Calu3 (cell line): ENCODE results near the gene CARMIL1. TPM values are rescaled to one million over a fixed set of nuclear protein-coding genes. Genes with fewer than 3 reads are reported as not detected.

ENCODE experiments used
- BruUV-seq: library from RNA; stranded (reverse); fragments of 400-500 nt; replicated peaks from 2 replicates; lab custom pipeline; 2021; lab: Mats Ljungman, UMichigan
- CTCF ChIA-PET: fragments of 300-600 bp; sonication (Branson Sonifier 250); formaldehyde crosslinking; loops from one replicate; lab custom pipeline; 2022; ENCODE audit warnings: antibody characterized with exemption; lab: Charles Lee
- DNase-seq: peaks from one replicate; pipeline ENCODE4 v3.0.0; 2022
- H3K27ac Mint-ChIP-seq: one replicate; pipeline ENCODE4 v1.8.0; 2022; ENCODE audit warnings: mixed read lengths; ENCODE audit not compliant: unreplicated experiment
- H3K27me3 Mint-ChIP-seq: one replicate; pipeline ENCODE4 v1.8.0; 2022; ENCODE audit warnings: mixed read lengths; ENCODE audit not compliant: unreplicated experiment
- H3K36me3 Mint-ChIP-seq: one replicate; pipeline ENCODE4 v1.8.0; 2022; ENCODE audit warnings: mild to moderate bottlenecking, moderate library complexity, mixed read lengths; ENCODE audit not compliant: insufficient read depth, unreplicated experiment
- H3K4me1 Mint-ChIP-seq: one replicate; pipeline ENCODE4 v1.8.0; 2022; ENCODE audit warnings: mild to moderate bottlenecking, low read depth, mixed read lengths; ENCODE audit not compliant: unreplicated experiment
- H3K4me3 Mint-ChIP-seq: one replicate; pipeline ENCODE4 v1.8.0; 2022; ENCODE audit warnings: mild to moderate bottlenecking, low read depth, moderate library complexity, mixed read lengths; ENCODE audit not compliant: unreplicated experiment
- H3K9me3 Mint-ChIP-seq: one replicate; pipeline ENCODE4 v1.8.0; 2022; ENCODE audit warnings: low read depth, mixed read lengths; ENCODE audit not compliant: unreplicated experiment
- intact Hi-C: fragments of 100-400 bp; cut with micrococcal nuclease; formaldehyde crosslinking; loops from one replicate; pipeline ENCODE4 v1.10.0; 2022; ENCODE audit not compliant: unreplicated experiment
- total RNA-seq: library from RNA; stranded (reverse); gene quantifications from 2 replicates; pipeline ENCODE4 v1.2.3, GENCODE V29; 2022
- TF ChIP-seq, protein P1 (sequence below): fragments of 200-600 bp; IDR thresholded peaks from one replicate; pipeline ENCODE4 v1.8.0; 2022; ENCODE audit warnings: antibody characterized with exemption; ENCODE audit not compliant: unreplicated experiment

The CARMIL1 gene
- total RNA-seq, 1 experiment from 2014 or later, result 92.4 TPM

DNA sequence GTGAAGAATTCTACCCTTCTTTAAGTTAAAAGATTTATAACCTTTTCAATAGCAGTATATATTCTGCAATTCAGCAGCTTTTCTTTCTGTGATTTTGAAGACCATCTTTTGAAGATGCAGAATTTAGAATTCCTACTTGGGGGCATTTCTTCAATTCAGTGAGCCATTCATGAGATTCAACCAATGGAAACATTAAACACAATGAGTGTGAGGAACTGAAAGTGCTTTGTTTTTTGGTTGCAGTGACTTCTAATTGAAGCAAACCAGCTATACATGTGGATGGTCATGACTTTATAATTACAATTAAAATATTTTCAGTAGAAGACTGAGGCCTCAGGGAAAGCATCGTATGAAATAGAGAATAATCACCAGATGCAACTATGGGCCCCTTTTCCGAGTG, 108.3 kb downstream of the CARMIL1 start:
- no TSS peak for BruUV-seq
- intact Hi-C loops, result no loop called here
- TF ChIP-seq, protein P1, sequence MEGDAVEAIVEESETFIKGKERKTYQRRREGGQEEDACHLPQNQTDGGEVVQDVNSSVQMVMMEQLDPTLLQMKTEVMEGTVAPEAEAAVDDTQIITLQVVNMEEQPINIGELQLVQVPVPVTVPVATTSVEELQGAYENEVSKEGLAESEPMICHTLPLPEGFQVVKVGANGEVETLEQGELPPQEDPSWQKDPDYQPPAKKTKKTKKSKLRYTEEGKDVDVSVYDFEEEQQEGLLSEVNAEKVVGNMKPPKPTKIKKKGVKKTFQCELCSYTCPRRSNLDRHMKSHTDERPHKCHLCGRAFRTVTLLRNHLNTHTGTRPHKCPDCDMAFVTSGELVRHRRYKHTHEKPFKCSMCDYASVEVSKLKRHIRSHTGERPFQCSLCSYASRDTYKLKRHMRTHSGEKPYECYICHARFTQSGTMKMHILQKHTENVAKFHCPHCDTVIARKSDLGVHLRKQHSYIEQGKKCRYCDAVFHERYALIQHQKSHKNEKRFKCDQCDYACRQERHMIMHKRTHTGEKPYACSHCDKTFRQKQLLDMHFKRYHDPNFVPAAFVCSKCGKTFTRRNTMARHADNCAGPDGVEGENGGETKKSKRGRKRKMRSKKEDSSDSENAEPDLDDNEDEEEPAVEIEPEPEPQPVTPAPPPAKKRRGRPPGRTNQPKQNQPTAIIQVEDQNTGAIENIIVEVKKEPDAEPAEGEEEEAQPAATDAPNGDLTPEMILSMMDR, result no peak
- Mint-ChIP-seq H3K36me3 (no peaks in the 10 kb centered on the region), H3K4me3 (no peak overlapping the region), H3K27ac (no peak overlapping the region), H3K9me3 (peaks cover 3% of the 10 kb centered on the region), H3K4me1 (peaks cover 29% of the 10 kb centered on the region), H3K27me3 (no peaks in the 10 kb centered on the region)
- DNase-seq, result no peak
- CTCF ChIA-PET, result interaction anchor here (0.6 kb wide), 2 partner anchors 18 to 108 kb away, joined by 3 to 4 read pairs; partner anchors contain the start of gene CARMIL1

DNA sequence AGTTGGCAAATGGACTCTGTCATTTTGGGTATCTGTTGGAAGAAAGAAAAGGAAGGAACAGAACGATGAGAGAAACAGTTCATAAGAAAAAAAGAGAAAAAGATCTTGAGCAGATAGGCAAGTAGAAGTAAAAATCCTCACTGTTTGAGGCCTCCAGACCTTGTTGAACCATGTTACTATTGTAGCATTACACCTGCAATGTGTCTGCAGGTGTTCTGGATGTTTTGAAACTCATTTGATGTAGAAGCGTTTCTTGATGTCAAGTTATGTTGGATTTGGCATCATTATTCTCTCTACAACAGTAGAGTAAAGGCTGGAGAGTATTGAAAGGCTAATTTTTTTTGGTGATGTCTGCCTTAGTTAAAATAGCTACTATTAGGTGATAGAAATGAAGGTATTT, 108.7 kb downstream of the CARMIL1 start:
- Mint-ChIP-seq H3K4me1 (peaks cover 29% of the 10 kb centered on the region), H3K9me3 (peaks cover 3% of the 10 kb centered on the region), H3K27me3 (no peaks in the 10 kb centered on the region), H3K4me3 (no peak overlapping the region), H3K36me3 (no peaks in the 10 kb centered on the region), H3K27ac (no peak overlapping the region)
- intact Hi-C loops, result no loop called here
- TF ChIP-seq, protein P1, result no peak
- no peak for DNase-seq
- no TSS peak for BruUV-seq
- CTCF ChIA-PET, result interaction anchor here (0.6 kb wide), 1 partner anchor 109 kb away, joined by 4 read pairs; the partner anchor contains the start of gene CARMIL1

DNA sequence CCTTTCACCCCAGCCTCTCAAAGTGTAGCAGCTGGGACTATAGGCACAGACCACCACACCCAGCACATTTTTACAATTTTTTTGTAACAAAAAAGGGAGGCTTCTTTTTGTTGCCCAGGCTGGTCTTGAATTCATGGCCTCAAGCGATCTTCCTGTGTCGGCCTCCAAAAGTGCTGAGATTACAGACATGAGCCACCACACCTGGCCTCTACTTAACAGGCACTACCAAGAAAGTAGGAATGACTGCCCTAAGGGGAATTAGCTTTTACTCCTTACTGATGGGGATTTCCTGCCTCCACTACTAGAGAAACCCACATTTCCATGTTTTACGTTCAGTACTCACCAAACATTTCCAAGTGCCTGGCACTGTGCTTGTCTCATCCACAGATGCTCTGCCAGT, 109.6 kb downstream of the CARMIL1 start:
- Mint-ChIP-seq H3K9me3 (peaks cover 3% of the 10 kb centered on the region), H3K4me1 (peaks cover 29% of the 10 kb centered on the region), H3K27me3 (no peaks in the 10 kb centered on the region), H3K27ac (no peak overlapping the region), H3K36me3 (no peaks in the 10 kb centered on the region), H3K4me3 (no peak overlapping the region)
- TF ChIP-seq, protein P1, result no peak
- intact Hi-C loops, result no loop called here
- CTCF ChIA-PET, result interaction anchor here (0.6 to 1.2 kb wide), 2 partner anchors 69 to 76 kb away, joined by 4 to 5 read pairs; no protein-coding TSS in a partner anchor
- BruUV-seq, result no TSS peak
- no peak for DNase-seq

DNA sequence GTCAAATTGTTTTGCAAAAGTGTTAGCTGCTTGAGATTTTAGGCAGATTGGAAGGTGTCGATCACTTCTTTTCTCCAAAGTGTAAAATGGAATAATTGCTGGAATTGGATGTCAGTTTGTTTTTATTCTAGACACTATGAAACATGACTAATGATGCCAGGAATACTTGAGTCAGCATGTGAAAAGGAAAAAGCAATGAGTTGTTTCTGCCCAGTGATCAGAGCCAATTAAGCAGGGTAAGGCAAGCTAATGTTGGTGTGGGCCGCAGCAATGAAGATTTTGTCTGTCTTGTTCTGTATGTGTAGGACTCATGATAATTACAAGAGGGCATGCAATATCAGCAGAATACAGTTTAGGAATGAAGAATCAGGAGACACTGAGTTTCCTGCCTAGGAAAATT, 110.3 kb downstream of the CARMIL1 start:
- Mint-ChIP-seq H3K36me3 (no peaks in the 10 kb centered on the region), H3K27ac (no peak overlapping the region), H3K27me3 (no peaks in the 10 kb centered on the region), H3K9me3 (peaks cover 3% of the 10 kb centered on the region), H3K4me1 (peaks cover 29% of the 10 kb centered on the region), H3K4me3 (no peak overlapping the region)
- intact Hi-C loops, result no loop called here
- BruUV-seq, result no TSS peak
- no peak for DNase-seq
- TF ChIP-seq, protein P1, result no peak
- CTCF ChIA-PET, result interaction anchor here (0.7 to 1.2 kb wide), 3 partner anchors 48 to 77 kb away, joined by 3 to 8 read pairs (median 5); no protein-coding TSS in a partner anchor
